Measurements from ENCODE around the gene ACTN4.

- TF ChIP-seq POLR2A (IDR thresholded peaks at IDR 0.05; ENCODE audit: low read depth, low read length) = no peak
- TF ChIP-seq POLR2AphosphoS5 (IDR thresholded peaks at IDR 0.05; ENCODE audit: low read depth, low read length) = no peak
Measured at GRCh38 chr19:38709119-38709518, 61.7 kb downstream of the ACTN4 start.

Measured in GM12892 (cell line).